ENCODE results near the gene SUSD6.

The SUSD6 gene

DNA sequence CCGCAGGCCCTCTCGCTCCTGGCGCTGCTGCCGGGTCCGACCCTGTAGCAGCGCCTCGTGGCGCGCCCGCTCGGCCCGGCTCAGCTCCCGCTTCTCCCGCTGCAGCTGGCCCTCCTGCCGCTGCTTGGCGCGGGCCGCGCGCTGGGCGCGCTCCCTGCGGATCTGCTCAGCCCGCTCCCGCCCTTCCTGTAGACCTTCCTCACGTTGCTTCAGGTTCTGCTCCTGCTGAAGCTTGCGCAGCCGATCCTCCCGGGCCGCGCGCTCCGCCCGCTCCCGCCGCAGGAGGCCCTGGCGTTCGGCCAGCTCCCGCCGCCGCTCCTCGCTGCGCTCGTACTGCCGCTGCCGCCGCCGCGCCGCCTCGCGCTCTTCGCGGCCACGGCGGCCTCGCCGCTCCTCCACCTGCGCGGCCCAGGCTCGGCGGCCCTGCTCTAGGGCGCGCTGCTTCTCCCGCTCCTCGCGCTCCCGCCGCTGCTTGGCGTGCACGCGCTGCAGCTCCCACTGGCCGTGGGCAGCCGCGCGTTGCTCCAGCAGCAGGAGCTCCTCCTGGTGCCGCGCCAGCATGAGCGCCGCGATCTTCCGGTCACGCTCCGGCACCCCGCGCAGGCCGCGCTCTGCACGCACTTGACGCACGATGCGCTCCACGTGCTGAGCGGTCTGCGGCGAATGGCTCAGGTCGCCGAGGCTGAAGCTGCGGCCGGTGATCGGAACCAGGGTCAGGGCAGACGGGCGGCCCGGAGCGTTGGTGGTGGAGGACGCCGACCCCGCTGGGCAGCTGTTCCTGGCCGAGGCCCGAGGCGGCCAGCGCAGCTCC, 39.2 kb upstream of the SUSD6 start:
- TF ChIP-seq, protein P1, sequence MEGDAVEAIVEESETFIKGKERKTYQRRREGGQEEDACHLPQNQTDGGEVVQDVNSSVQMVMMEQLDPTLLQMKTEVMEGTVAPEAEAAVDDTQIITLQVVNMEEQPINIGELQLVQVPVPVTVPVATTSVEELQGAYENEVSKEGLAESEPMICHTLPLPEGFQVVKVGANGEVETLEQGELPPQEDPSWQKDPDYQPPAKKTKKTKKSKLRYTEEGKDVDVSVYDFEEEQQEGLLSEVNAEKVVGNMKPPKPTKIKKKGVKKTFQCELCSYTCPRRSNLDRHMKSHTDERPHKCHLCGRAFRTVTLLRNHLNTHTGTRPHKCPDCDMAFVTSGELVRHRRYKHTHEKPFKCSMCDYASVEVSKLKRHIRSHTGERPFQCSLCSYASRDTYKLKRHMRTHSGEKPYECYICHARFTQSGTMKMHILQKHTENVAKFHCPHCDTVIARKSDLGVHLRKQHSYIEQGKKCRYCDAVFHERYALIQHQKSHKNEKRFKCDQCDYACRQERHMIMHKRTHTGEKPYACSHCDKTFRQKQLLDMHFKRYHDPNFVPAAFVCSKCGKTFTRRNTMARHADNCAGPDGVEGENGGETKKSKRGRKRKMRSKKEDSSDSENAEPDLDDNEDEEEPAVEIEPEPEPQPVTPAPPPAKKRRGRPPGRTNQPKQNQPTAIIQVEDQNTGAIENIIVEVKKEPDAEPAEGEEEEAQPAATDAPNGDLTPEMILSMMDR (conservative IDR thresholded peaks at IDR 0.05; ENCODE audit: low read depth), result no peak
- H3K27ac ChIP-seq, result no peak overlapping the region
- CTCF ChIA-PET, result interaction anchor here (0.5 to 1.9 kb wide), 5 partner anchors 26 to 546 kb away, joined by 3 to 11 read pairs (median 3); no protein-coding TSS in a partner anchor
- POLR2A ChIA-PET (ENCODE audit: low non-redundant PET), result no interaction called here
- no peak for DNase-seq (ENCODE audit: low spot score)

DNA sequence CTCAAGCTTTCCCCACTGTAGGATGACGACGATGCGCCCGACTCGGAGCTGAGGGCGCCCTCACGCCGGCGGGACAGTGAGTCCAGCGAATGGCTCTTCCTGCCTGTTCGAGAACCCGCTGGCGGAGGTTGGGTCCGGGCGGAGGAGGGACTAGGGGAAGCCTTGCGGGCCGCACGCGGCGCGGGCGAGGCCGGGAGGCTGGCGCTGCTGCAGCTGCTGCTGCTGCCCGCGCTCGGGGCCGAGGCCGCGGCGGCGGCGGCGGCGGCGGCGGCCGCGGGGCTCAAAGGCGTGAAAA, 38.6 kb upstream of the SUSD6 start:
- ChIA-PET POLR2A (ENCODE audit: low non-redundant PET) (no interaction called here), CTCF (interaction anchor here (0.5 to 1.5 kb wide), 3 partner anchors 155 to 547 kb away, joined by 3 to 6 read pairs (median 3); no protein-coding TSS in a partner anchor)
- TF ChIP-seq, protein P1 (conservative IDR thresholded peaks at IDR 0.05; ENCODE audit: low read depth), result no peak
- no peak overlapping the region for H3K27ac ChIP-seq
- DNase-seq (ENCODE audit: low spot score), result no peak

DNA sequence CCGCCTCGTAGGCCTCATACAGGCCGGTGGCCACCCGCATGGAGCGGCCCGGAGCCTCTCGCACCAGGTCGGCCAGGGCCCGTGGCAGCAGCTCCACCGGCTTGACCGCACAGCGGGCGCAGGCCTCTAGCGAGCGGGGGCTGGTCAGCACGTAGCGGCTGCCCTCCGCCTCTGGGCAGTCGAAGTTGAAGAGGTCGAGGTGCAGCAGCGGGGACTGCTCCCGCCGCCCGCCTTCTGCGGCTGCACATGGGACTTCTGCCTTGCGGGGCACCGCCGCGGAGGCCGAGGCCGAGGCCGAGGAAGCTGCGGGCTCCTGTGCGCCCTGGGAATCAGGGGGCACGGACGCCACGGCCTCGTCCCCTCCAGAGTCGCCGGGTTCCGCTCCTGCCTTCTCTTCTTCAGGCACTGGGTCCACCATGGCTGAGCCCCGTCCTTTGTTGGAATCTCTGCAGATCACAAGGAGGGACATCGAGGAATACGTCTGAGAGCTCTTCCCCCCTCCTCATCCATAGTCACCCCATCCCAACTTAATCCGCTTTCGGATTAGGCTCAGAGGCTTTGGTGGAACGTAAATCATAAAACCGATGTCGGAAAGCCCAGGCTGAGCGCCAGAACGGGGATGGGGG, 38.1 kb upstream of the SUSD6 start:
- POLR2A ChIA-PET (ENCODE audit: low non-redundant PET), result no interaction called here
- H3K27ac ChIP-seq, result no peak overlapping the region
- TF ChIP-seq, protein P1 (conservative IDR thresholded peaks at IDR 0.05; ENCODE audit: low read depth), result no peak
- CTCF ChIA-PET, result interaction anchor here (0.5 to 1.9 kb wide), 4 partner anchors 25 to 547 kb away, joined by 3 to 26 read pairs (median 4); no protein-coding TSS in a partner anchor
- no peak for DNase-seq (ENCODE audit: low spot score)

DNA sequence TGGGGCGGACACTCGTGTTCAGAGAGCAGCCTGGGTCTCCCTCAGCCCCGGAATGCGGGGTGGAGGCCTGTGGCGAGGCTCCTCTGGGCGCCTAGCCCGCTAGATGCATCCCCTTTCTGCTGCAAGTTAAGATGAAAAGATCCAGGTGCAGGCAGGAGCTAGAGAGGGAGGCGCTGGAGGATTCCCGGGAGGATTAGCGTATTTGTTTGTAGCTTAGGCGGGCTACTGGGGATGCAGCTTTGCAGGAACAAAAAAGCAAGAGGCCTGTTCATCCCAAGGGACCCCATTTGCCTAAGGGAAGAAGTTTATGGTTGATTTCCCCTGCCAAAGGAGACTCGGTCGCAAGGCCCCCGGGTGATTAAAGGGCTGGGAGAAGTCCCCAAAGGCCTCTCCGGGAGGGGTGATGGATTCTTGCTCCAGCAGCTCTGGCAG, 37.5 kb upstream of the SUSD6 start:
- DNase-seq (ENCODE audit: low spot score), result no peak
- no peak overlapping the region for H3K27ac ChIP-seq
- ChIA-PET POLR2A (ENCODE audit: low non-redundant PET) (no interaction called here), CTCF (interaction anchor here (0.5 to 1.9 kb wide), 12 partner anchors 10 to 616 kb away, joined by 3 to 26 read pairs (median 4); no protein-coding TSS in a partner anchor)
- TF ChIP-seq, protein P1 (conservative IDR thresholded peaks at IDR 0.05; ENCODE audit: low read depth), result no peak

DNA sequence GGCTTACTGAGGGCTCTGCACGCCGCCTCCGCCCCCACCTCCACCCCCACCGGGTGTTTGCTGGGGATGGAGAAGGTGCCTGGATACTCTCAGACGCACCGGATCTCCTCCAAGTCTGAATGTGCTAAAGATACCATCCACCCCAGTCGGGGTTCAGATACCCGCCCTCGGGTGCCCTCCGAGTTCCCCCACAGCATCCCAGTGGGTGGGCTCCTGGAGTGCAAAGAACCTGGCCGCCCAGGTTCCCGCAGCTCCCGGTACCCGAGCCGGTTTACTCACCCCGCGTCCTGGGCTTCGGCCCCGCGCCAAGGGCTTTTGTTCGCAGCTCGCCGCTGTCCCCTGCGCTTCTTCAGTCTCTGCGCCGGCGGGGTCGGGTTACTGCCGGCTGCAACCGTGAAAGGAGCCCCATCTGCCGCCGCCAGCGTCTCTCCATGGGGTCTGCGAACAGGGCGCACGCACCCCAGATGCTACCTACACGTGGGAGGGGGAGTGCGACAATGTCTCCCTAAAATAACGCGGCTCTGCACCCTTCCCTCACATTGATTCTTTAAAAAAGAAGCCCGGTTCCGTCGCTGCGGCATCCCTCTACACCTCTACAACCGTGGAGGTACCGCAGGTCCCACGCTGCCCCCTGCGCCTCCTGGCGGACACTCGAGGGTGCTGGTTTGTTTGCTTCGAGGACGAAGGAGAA, 37.0 kb upstream of the SUSD6 start, which contains the start of gene CCDC177:
TSS of gene CCDC177 (minus strand) at position 609 of the 691 bp plus-strand sequence. CDS start 1,249 bp downstream, outside the sequence.
- peak; percentile 72 for DNase-seq (ENCODE audit: low spot score)
- ChIA-PET CTCF (interaction anchor here (0.5 to 1.9 kb wide), 20 partner anchors 10 to 617 kb away, joined by 3 to 26 read pairs (median 4); no protein-coding TSS in a partner anchor), POLR2A (ENCODE audit: low non-redundant PET) (interaction anchor here (0.7 kb wide), 1 partner anchor 804 kb away, joined by 3 read pairs; no protein-coding TSS in a partner anchor)
- H3K27ac ChIP-seq, result no peak within 1 kb of the TSS
- TF ChIP-seq, protein P1 (conservative IDR thresholded peaks at IDR 0.05; ENCODE audit: low read depth), result peak; percentile 93

DNA sequence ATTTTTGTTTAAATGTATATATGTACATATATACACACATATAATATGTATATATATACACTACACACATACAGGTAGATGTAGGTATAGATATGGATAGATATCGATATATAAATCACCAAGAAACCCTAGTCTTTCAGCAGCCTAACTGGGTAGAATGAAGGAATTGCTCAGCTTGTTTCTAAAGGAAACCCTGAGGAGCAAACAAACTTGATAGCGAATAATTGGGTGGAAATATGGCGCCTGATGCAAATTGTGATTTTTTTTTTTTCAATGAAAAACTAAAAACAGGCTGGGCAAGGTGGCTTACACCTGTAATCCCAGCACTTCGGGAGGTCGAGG, 36.5 kb upstream of the SUSD6 start:
- H3K27ac ChIP-seq, result no peak overlapping the region
- no peak for DNase-seq (ENCODE audit: low spot score)
- POLR2A ChIA-PET (ENCODE audit: low non-redundant PET), result interaction anchor here (0.7 kb wide), 1 partner anchor 803 kb away, joined by 3 read pairs; no protein-coding TSS in a partner anchor
- CTCF ChIA-PET, result interaction anchor here (0.5 to 1.9 kb wide), 17 partner anchors 9 to 328 kb away, joined by 3 to 26 read pairs (median 4); partner anchors contain the start of gene PLEKHD1
- TF ChIP-seq, protein P1 (conservative IDR thresholded peaks at IDR 0.05; ENCODE audit: low read depth), result peak; percentile 60; the same call in 1 of the 2 replicates

Data from RWPE1 (cell line).